Tibial nerve (tissue), 4 donors: ENCODE measurements around the gene FHOD1. TPM values are rescaled to one million over a fixed set of nuclear protein-coding genes. Genes with fewer than 3 reads are reported as not detected.

ENCODE experiments used
- DNase-seq, 2 donors: peaks; one replicate each; pipeline ENCODE4 v3.0.0-alpha.2; 2019; ENCODE audit warnings: low spot score in 2 of 2
- H3K27ac ChIP-seq, 4 donors: fragments of 200-600 bp; sonication (generic) in 3 of 4; one replicate each; pipeline ENCODE4 v1.5.1; 2017 to 2019; ENCODE audit warnings: mild to moderate bottlenecking in 1 of 4
- H3K27me3 ChIP-seq, 2 donors: fragments of 200-600 bp; sonication (generic) in 1 of 2; one replicate each; pipeline versions ENCODE4 v1.5.1 to v1.6.0; 2017 to 2019
- H3K36me3 ChIP-seq, 3 donors: fragments of 200-600 bp; sonication (generic); one replicate each; pipeline ENCODE4 v1.5.1; 2018 to 2019
- H3K4me1 ChIP-seq, 4 donors: fragments of 200-600 bp; sonication (generic) in 3 of 4; one replicate each; pipeline ENCODE4 v1.5.1; 2017 to 2019
- H3K4me3 ChIP-seq, 4 donors: fragments of 200-600 bp; sonication (generic) in 3 of 4; one replicate each; pipeline ENCODE4 v1.5.1; 2017 to 2019; ENCODE audit warnings: mild to moderate bottlenecking in 1 of 4, moderate library complexity in 1 of 4
- H3K9me3 ChIP-seq, 4 donors: fragments of 200-600 bp; sonication (generic) in 3 of 4; one replicate each; pipeline ENCODE4 v1.5.1; 2017 to 2019
- CTCF ChIP-seq, 5 experiments: fragments of 200-600 bp in 3 of 5; fragments of 450-650 bp in 2 of 5; sonication (generic) in 3 of 5; IDR thresholded peaks; one replicate each; pipeline ENCODE4 v1.5.1; 2016 to 2019; ENCODE audit warnings: antibody characterized with exemption in 5 of 5, mild to moderate bottlenecking in 3 of 5, moderate library complexity in 2 of 5
- EP300 ChIP-seq, 2 donors: sonication (generic); formaldehyde crosslinking; IDR thresholded peaks; one replicate each; pipeline ENCODE4 v1.6.1; 2017; ENCODE audit warnings: antibody characterized with exemption in 2 of 2, mild to moderate bottlenecking in 1 of 2
- POLR2A ChIP-seq, 2 donors: fragments of 450-650 bp; IDR thresholded peaks; one replicate each; pipeline ENCODE4 v1.6.1; 2017; ENCODE audit warnings: antibody characterized with exemption in 2 of 2, mild to moderate bottlenecking in 2 of 2, moderate library complexity in 2 of 2
- WGBS, 2 donors: methylation state at CpG; one replicate each; pipeline ENCODE4 v1.1.5; 2018; 5-methylcytosine and 5-hydroxymethylcytosine counted together
- total RNA-seq, 4 donors: library from RNA; depleted of rRNA; stranded (reverse); fragments of >200 nt; gene quantifications; one replicate each; pipeline ENCODE4 v1.1.0, GENCODE V29; 2016

FHOD1 gene
- total RNA-seq, 4 donors from 2014 or later: 17.3 to 45.3 (median 25.5) TPM

DNA sequence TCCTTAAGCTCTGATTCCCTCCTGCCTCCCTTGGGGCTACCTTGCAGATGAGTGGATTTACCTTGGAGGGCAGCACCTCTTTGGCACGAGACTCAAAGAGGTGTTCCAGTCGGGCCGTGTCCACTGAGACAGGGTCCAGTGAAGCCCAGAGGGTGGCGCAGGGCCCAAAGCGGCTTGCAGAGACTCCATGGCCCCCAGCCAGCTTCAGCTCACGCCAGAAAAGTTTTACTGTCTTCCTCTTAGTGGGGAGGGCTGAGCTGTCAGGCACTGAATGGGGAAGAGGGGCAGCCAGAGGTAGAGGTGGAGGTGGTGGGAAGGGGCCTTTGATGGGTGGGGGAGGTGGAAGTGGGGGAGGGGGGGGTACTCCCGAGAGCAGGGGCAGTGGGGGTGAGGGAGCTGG is 13.7 kb downstream of the FHOD1 start:
- H3K9me3 ChIP-seq: no peaks in the 10 kb centered on the region
- no peaks in the 10 kb centered on the region for H3K27me3 ChIP-seq
- H3K4me1 ChIP-seq: peaks cover 0 to 5% (median 0%) of the 10 kb centered on the region in 4 donors
- H3K36me3 ChIP-seq: peaks cover 9 to 99% (median 25%) of the 10 kb centered on the region in 3 donors
- H3K4me3 ChIP-seq: no peak overlapping the region
- no peak overlapping the region for H3K27ac ChIP-seq
- TF ChIP-seq EP300 (IDR thresholded peaks at IDR 0.05) (no peak), CTCF (IDR thresholded peaks at IDR 0.05) (no peak), POLR2A (IDR thresholded peaks at IDR 0.05) (no peak)
- no peak for DNase-seq
- WGBS, 2 donors: 71 to 74% methylated on average over 7 of the region's 7 CpGs

DNA sequence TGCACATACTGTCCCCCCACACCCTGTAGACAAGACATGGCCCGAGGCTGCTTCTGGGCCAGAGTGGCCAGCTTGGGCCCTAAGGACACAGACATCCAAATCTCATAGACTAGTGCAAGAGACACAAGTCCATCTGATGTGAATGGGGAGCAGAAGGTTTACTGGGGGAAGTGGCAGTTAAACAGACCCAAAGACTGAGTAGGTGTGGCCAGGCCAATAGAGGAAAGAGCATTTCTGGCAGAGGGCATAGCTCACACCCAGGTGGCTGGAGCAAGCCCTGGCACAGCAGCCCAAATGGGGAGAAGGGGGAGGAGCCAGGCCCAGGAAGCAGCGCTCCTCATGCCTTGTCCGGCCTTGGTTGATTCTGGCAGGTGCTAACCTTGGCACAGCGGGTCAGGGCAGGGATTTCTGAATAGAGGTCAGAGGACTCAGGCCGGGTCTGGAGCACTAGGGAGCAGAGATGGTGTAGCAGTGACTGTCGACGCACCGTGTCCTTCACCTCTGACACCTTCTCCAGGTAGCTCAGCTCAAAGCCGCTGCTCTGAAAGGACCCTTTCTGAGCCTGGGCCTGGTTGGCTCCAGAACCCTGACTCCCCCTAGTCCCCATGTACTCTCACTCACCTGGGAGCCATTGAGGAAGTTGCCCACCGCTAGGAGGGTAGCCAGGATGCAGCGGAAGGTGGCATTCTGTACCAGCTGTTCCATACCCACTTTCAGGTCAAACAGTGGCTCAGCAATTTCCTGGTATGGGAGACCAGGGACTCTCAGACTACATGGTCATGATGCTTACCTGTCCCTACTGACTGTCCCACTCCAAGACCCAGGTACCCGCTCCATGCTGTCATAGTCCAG is 16.2 kb downstream of the FHOD1 start:
- Histone ChIP-seq H3K27ac (no peak overlapping the region), H3K27me3 (no peaks in the 10 kb centered on the region), H3K4me3 (no peak overlapping the region), H3K4me1 (peaks cover 0 to 20% (median 9%) of the 10 kb centered on the region in 4 donors), H3K9me3 (no peaks in the 10 kb centered on the region), H3K36me3 (peaks cover 8 to 79% (median 9%) of the 10 kb centered on the region in 3 donors)
- WGBS, 2 donors: 82 to 84% methylated on average over 11 to 12 of the region's 12 CpGs
- DNase-seq: no peak
- TF ChIP-seq POLR2A (IDR thresholded peaks at IDR 0.05): no peak
- no peak for TF ChIP-seq CTCF (IDR thresholded peaks at IDR 0.05)
- no peak for TF ChIP-seq EP300 (IDR thresholded peaks at IDR 0.05)

DNA sequence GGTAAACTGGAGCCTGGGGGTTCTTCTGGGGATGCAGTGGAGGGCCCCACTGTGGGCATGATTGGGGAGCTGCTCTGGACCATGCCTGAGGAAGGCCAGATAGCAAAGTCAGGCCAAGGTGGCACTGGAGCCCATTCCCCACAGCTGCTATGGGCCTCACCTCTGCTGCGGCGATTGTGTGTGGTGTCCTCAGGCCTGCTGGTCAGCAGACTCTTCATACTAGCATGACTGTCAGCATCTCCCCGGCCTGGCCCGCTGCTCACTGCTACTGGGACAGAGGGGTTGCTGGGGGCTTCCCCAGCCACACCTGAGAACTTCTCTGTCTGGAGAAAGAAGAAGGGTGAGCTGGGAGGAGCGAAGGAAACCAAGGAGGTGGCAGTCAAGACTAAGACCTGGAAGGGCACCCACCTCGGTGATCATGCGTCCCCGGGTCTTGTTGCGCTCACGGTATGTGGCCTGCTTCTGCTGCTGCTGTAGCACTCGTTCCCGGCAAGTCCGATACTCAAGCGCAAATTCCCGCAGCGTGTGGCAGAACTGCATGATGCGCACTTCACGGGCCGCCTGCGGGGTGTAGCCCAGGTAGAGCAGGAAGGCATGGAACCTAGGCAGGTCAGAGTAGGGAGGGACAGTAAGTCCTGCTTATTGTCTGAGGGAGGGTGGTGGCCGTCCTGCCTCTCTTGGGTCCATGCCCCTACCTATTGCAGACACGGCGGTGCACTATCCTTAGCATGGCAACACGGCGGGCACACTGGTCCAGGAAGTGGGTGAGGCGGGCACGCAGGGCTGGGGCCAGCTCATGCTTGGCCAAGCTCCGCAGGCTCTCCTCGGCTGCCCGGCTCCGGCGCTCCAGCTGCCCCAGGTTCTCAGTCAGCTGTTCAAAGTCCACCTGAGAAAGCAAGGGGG is 17.1 kb downstream of the FHOD1 start:
- 91 to 92% methylated on average over 27 to 32 of the region's 32 CpGs for WGBS, 2 donors
- Histone ChIP-seq H3K27ac (no peak overlapping the region), H3K9me3 (no peaks in the 10 kb centered on the region), H3K4me1 (peaks cover 0 to 29% (median 10%) of the 10 kb centered on the region in 4 donors), H3K27me3 (no peaks in the 10 kb centered on the region), H3K36me3 (peaks cover 4 to 71% (median 9%) of the 10 kb centered on the region in 3 donors), H3K4me3 (no peak overlapping the region)
- TF ChIP-seq CTCF (IDR thresholded peaks at IDR 0.05) (no peak), EP300 (IDR thresholded peaks at IDR 0.05) (no peak), POLR2A (IDR thresholded peaks at IDR 0.05) (no peak)
- DNase-seq: no peak

- WGBS, 2 donors: 87 to 93% methylated on average over 9 of the region's 9 CpGs
- Histone ChIP-seq H3K36me3 (peaks cover under 1 to 64% (median 4%) of the 10 kb centered on the region in 3 donors), H3K4me1 (peaks cover 0 to 30% (median 10%) of the 10 kb centered on the region in 4 donors), H3K27ac (no peak overlapping the region), H3K9me3 (no peaks in the 10 kb centered on the region), H3K27me3 (no peaks in the 10 kb centered on the region), H3K4me3 (no peak overlapping the region)
- TF ChIP-seq CTCF (IDR thresholded peaks at IDR 0.05): no peak
- no peak for TF ChIP-seq EP300 (IDR thresholded peaks at IDR 0.05)
- no peak for TF ChIP-seq POLR2A (IDR thresholded peaks at IDR 0.05)
- no peak for DNase-seq
Measured at GRCh38 chr16:67228905-67229304, 18.4 kb downstream of the FHOD1 start.
